Testis (tissue), 2 donors: ENCODE results near the gene CELSR1.

Source experiments
- CTCF ChIP-seq, 3 experiments: fragments of 450-650 bp in 2 of 3; fragments of 200-600 bp in 1 of 3; sonication (generic) in 1 of 3; IDR thresholded peaks; one replicate each; pipeline ENCODE4 v1.5.1; 2016 to 2019; ENCODE audit warnings: antibody characterized with exemption in 3 of 3, mild to moderate bottlenecking in 2 of 3, moderate library complexity in 1 of 3
- POLR2A ChIP-seq: fragments of 450-650 bp; IDR thresholded peaks from one replicate; pipeline ENCODE4 v1.6.1; 2017; ENCODE audit warnings: antibody characterized with exemption, mild to moderate bottlenecking, moderate library complexity

- TF ChIP-seq POLR2A (no peak), CTCF (IDR thresholded peaks at IDR 0.05) (no peak)
Observed at GRCh38 chr22:46365166-46365624, 172.2 kb downstream of the CELSR1 start.
